Smooth muscle cell (in vitro differentiated cells): ENCODE data around the gene DOC2A. TPM values are rescaled to one million over a fixed set of nuclear protein-coding genes. Genes with fewer than 3 reads are reported as not detected.
"Not testable (repeated sequence)": the region's sequence is repeated elsewhere in the genome, so short reads cannot be mapped to it uniquely, and the experiment has no call there.

Source experiments
- DNase-seq: peaks from one replicate; lab custom pipeline; 2025; ENCODE audit not compliant: unreplicated experiment; lab: John Stamatoyannopoulos, UW
- H2AFZ ChIP-seq: fragments of 200-600 bp; sonication (generic); 2 replicates; pipeline ENCODE4 v1.6.0; 2016; ENCODE audit warnings: antibody characterized with exemption, low read depth, mild to moderate bottlenecking
- H3F3A ChIP-seq: fragments of 200-600 bp; sonication (generic); 2 replicates; pipeline ENCODE4 v1.6.0; 2017; ENCODE audit warnings: antibody characterized with exemption, low read depth
- H3K27ac ChIP-seq: fragments of 200-600 bp; sonication (generic); 2 replicates; pipeline ENCODE4 v1.5.1; 2016; ENCODE audit warnings: low read depth, mild to moderate bottlenecking
- H3K27me3 ChIP-seq: fragments of 200-600 bp; sonication (generic); 2 replicates; pipeline ENCODE4 v1.6.1; 2016; ENCODE audit warnings: low read depth, mild to moderate bottlenecking
- H3K36me3 ChIP-seq: fragments of 200-600 bp; sonication (generic); 2 replicates; pipeline ENCODE4 v1.5.1; 2016; ENCODE audit warnings: low read depth
- H3K4me1 ChIP-seq: fragments of 200-600 bp; sonication (generic); 2 replicates; pipeline ENCODE4 v1.5.1; 2016; ENCODE audit warnings: low read depth
- H3K4me2 ChIP-seq: fragments of 200-600 bp; sonication (generic); 2 replicates; pipeline ENCODE4 v1.6.0; 2016; ENCODE audit warnings: mild to moderate bottlenecking
- H3K4me3 ChIP-seq: fragments of 200-600 bp; sonication (generic); 2 replicates; pipeline ENCODE4 v1.5.1; 2016; ENCODE audit warnings: mild to moderate bottlenecking
- H3K79me2 ChIP-seq: fragments of 200-600 bp; sonication (generic); 2 replicates; pipeline ENCODE4 v1.6.0; 2016; ENCODE audit warnings: low read depth, mild to moderate bottlenecking
- H3K9ac ChIP-seq: fragments of 200-600 bp; sonication (generic); 2 replicates; pipeline ENCODE4 v1.6.0; 2016; ENCODE audit warnings: low read depth
- H3K9me3 ChIP-seq: fragments of 200-600 bp; sonication (generic); replicated peaks from 2 replicates; pipeline ENCODE4 v1.5.1; 2016; ENCODE audit warnings: low read depth
- H4K20me1 ChIP-seq: fragments of 200-600 bp; sonication (generic); 2 replicates; pipeline ENCODE4 v1.6.0; 2016; ENCODE audit warnings: low read depth
- WGBS: methylation state at CpG from one replicate; pipeline ENCODE4 v1.1.7; 2016; ENCODE audit warnings: low lambda C conversion rate; 5-methylcytosine and 5-hydroxymethylcytosine counted together
- polyA plus RNA-seq: library from polyadenylated mRNA; unstranded; fragments of >200 nt; fragmentation: Nextera tagmentation; extraction: Ambion mirVana; gene quantifications from 2 replicates; pipeline ENCODE4 v1.2.1, GENCODE V29; 2016
- total RNA-seq: library from RNA; depleted of rRNA; stranded (reverse); fragments of >200 nt; gene quantifications from 2 replicates; pipeline ENCODE4 v1.2.3, GENCODE V29; 2014
- TF ChIP-seq, protein P1 (sequence below): fragments of 200-600 bp; sonication (generic); IDR thresholded peaks from 2 replicates; pipeline ENCODE4 v1.5.1; 2017; ENCODE audit warnings: borderline replicate concordance, mild to moderate bottlenecking, antibody characterized with exemption; ENCODE audit not compliant: insufficient read depth, poor library complexity, severe bottlenecking

DOC2A gene
- total and polyA plus RNA-seq, 2 experiments from 2014 or later = 0.09 TPM; not detected in 1

DNA sequence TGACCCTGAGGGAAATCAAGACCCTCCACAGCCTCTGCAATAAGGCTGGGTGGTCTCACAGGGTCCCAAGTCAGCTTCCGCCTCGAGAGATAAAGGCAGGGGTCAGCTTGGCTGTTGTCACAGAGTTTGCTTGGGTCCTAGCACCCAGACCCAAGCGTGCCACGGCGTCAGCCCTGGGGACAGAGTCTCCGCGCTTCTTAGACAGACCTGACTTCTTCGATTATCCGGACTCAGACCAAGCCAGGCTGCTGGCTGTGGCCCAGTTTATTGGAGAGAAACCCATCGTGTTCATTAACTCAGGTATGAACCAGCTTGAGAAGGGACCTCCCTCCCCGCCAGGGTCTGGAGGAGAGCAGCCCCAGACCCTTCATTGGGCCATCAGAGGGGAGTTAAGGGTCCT lies 12.8 kb upstream of the DOC2A start:
- peaks cover 9% of the 10 kb centered on the region for H3K27me3 ChIP-seq
- H3K27ac ChIP-seq = no peak overlapping the region
- H3K9me3 ChIP-seq = no peaks in the 10 kb centered on the region
- H3K4me1 ChIP-seq = no peaks in the 10 kb centered on the region
- no peak overlapping the region for H3K4me2 ChIP-seq
- no peaks in the 10 kb centered on the region for H4K20me1 ChIP-seq
- no peak overlapping the region for H3K9ac ChIP-seq
- no peaks in the 10 kb centered on the region for H3K36me3 ChIP-seq
- no peak overlapping the region for H2AFZ ChIP-seq
- WGBS = 91% methylated on average over 11 of the region's 11 CpGs
- TF ChIP-seq, protein P1, sequence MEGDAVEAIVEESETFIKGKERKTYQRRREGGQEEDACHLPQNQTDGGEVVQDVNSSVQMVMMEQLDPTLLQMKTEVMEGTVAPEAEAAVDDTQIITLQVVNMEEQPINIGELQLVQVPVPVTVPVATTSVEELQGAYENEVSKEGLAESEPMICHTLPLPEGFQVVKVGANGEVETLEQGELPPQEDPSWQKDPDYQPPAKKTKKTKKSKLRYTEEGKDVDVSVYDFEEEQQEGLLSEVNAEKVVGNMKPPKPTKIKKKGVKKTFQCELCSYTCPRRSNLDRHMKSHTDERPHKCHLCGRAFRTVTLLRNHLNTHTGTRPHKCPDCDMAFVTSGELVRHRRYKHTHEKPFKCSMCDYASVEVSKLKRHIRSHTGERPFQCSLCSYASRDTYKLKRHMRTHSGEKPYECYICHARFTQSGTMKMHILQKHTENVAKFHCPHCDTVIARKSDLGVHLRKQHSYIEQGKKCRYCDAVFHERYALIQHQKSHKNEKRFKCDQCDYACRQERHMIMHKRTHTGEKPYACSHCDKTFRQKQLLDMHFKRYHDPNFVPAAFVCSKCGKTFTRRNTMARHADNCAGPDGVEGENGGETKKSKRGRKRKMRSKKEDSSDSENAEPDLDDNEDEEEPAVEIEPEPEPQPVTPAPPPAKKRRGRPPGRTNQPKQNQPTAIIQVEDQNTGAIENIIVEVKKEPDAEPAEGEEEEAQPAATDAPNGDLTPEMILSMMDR = no peak
- no peaks in the 10 kb centered on the region for H3F3A ChIP-seq
- DNase-seq = no peak
- H3K4me3 ChIP-seq = no peak overlapping the region
- H3K79me2 ChIP-seq = no peaks in the 10 kb centered on the region

DNA sequence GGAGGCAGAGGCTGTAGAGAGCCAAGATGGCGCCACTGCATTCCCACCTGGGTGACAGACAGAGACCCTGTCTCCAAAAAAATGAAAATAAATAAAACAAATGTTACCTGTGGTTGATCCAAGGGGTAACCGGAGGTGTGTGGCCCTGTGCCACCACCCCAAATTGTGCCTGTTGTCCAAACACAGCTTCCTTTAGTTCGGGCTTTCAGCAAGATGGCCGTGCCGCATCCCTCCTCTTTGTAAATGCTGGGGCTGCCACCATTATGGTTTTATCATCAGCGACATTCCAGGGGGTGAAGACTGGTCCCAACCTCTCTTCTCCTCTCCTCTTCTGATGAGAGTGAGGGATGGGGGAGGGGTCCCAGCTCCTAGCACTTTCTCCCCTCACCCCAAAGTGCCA lies 12.1 kb upstream of the DOC2A start, which contains the start of gene C16orf92:
Gene C16orf92 (plus strand): TSS at position 312 of the 400 bp plus-strand sequence. CDS start 143 bp downstream, outside the sequence.
- no peaks in the 10 kb centered on the region for H4K20me1 ChIP-seq
- H3F3A ChIP-seq = no peaks in the 10 kb centered on the region
- no peak within 1 kb of the TSS for H2AFZ ChIP-seq
- H3K79me2 ChIP-seq = no peaks in the 10 kb centered on the region
- no peak for DNase-seq
- 90% methylated on average over 6 of the region's 6 CpGs for WGBS
- H3K27ac ChIP-seq = no peak within 1 kb of the TSS
- no peak within 1 kb of the TSS for H3K4me2 ChIP-seq
- H3K36me3 ChIP-seq = no peaks in the 10 kb centered on the region
- H3K4me1 ChIP-seq = no peaks in the 10 kb centered on the region
- H3K9me3 ChIP-seq = no peaks in the 10 kb centered on the region
- TF ChIP-seq, protein P1 = no peak
- H3K27me3 ChIP-seq = peaks cover 8% of the 10 kb centered on the region
- H3K9ac ChIP-seq = no peak within 1 kb of the TSS
- H3K4me3 ChIP-seq = no peak within 1 kb of the TSS

DNA sequence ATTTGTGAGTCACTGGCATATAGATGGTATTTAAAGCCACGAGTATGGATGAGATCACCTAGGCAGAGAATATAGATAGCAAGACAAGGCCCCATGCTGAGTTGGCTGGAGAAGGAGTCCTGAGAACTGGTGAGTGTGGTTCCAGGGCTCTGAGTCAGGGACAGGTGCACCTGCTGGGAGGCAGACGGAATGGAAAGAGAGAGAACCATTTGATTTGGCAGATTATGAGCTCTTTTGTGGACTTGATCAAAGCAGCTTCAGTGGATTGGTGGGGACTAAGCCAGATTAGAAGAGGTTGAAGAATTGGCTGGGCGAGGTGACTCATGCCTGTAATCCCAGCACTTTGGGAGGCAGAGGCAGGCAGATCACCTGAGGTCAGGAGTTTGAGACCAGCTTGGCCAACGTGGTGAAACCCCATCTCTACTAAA lies 7.9 kb upstream of the DOC2A start:
- TF ChIP-seq, protein P1 = no peak
- WGBS = 60% methylated on average over 4 of the region's 4 CpGs
- Histone ChIP-seq H3K27me3 (no peaks in the 10 kb centered on the region), H3K36me3 (no peaks in the 10 kb centered on the region), H3K4me2 (no peak overlapping the region), H3K9ac (no peak overlapping the region), H3K4me3 (no peak overlapping the region), H3F3A (no peaks in the 10 kb centered on the region), H4K20me1 (no peaks in the 10 kb centered on the region), H3K27ac (no peak overlapping the region), H2AFZ (no peak overlapping the region), H3K4me1 (no peaks in the 10 kb centered on the region), H3K9me3 (no peaks in the 10 kb centered on the region), H3K79me2 (no peaks in the 10 kb centered on the region)
- DNase-seq = no peak

DNA sequence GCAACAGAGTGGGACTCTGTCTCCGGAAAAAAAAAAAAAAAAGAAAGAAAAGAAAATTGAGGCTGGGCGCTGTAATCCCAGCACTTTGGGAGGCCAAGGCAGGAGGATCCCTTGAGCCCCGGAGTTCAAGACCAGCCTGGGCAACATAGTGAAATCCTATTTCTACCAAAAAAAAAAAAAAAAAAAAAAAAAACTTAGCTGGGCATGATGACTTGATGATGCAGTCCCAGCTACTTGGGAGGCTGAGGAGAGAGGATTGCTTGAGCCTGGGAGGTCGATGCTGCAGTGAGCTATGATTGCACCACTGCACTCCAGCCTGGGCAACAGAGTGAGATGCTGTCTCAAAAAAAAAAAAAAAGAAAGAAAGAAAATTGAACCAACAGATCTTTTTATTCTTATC lies 7.1 kb upstream of the DOC2A start:
- DNase-seq, H3K9ac ChIP-seq, H3K27me3 ChIP-seq, H3K79me2 ChIP-seq, H3K27ac ChIP-seq, H3K4me2 ChIP-seq, H3K9me3 ChIP-seq, H3K36me3 ChIP-seq, H2AFZ ChIP-seq, H4K20me1 ChIP-seq, H3K4me3 ChIP-seq, H3F3A ChIP-seq, H3K4me1 ChIP-seq: not testable (repeated sequence)
- WGBS = 90% methylated on average over 4 of the region's 4 CpGs
